ENCODE data around the gene NADK.

DNA sequence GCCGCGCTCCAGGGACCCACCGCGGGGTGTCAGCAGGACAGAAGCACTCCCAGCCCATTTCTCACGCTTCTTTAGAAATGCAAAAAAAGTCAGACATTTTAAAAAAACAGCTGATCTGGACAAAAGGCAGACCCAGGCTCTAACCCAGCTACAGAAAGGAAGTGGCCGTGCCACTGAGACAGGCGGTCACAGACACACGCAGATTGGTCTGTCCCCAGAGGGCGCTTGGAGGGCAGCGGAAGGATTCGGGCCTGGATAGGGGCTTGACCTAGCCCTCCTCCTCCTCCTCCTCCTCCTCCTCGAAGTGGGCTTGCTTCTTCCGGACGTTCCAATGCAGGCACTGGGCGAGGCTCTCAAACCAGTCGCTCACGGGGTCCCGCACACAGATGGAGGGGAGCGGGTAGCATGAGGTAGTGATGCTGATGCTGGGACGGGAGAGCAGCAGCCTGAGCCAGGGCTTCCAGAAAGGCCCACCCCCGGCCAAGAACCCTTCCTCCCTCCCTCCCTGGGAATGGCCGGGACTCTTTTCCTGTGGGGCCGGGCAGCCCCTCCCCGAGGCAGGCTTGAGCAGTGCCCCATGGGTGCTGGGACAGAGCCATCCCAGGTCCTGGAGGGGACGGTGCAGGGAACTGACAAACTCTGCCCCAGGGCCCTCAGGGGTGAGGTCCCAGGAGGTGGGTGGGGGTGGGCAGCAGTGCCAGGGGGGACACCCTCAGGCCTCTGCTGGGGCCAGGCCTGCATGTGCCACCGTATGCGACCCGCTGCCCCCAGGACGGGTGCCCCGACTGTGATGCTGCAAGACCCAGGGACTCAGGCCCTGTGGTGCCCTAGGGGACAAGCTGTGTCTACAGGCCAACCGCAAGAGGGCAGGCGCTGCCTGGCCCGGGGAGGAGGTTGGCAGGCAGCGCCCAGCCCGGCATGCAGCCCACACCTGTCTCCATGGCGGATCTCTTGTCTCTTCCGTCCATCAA, 25.3 kb downstream of the NADK start:
- TF ChIP-seq, protein P1, sequence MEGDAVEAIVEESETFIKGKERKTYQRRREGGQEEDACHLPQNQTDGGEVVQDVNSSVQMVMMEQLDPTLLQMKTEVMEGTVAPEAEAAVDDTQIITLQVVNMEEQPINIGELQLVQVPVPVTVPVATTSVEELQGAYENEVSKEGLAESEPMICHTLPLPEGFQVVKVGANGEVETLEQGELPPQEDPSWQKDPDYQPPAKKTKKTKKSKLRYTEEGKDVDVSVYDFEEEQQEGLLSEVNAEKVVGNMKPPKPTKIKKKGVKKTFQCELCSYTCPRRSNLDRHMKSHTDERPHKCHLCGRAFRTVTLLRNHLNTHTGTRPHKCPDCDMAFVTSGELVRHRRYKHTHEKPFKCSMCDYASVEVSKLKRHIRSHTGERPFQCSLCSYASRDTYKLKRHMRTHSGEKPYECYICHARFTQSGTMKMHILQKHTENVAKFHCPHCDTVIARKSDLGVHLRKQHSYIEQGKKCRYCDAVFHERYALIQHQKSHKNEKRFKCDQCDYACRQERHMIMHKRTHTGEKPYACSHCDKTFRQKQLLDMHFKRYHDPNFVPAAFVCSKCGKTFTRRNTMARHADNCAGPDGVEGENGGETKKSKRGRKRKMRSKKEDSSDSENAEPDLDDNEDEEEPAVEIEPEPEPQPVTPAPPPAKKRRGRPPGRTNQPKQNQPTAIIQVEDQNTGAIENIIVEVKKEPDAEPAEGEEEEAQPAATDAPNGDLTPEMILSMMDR (IDR thresholded peaks at IDR 0.05), result no peak
- TF ChIP-seq POLR2A (IDR thresholded peaks at IDR 0.05), result no peak
